ENCODE measurements around the gene CHMP1A.

CHMP1A gene

GRCh38 chr16:89612415-89613166 lies 44.9 kb downstream of the CHMP1A start:
- no CpG with 5 or more reads among the region's 20 CpGs for WGBS (ENCODE audit: extremely low coverage, insufficient coverage, low lambda C conversion rate)
- H3K4me3 ChIP-seq (ENCODE audit: low read length): no peak overlapping the region
- DNase-seq: no peak

GRCh38 chr16:89610108-89610453 lies 47.4 kb downstream of the CHMP1A start:
- Histone ChIP-seq H3K4me2 (ENCODE audit: low read length) (no peak overlapping the region), H3K79me1 (ENCODE audit: low read length) (no peaks in the 10 kb centered on the region), H4K5ac (ENCODE audit: low read length) (no peak overlapping the region), H3K79me2 (ENCODE audit: control insufficient read depth, insufficient read depth, low read length) (no peaks in the 10 kb centered on the region), H3K36me3 (ENCODE audit: control insufficient read depth, insufficient read depth, low read length) (no peaks in the 10 kb centered on the region), H3K18ac (ENCODE audit: low read length) (no peak overlapping the region), H2BK5ac (ENCODE audit: low read length) (no peak overlapping the region), H3K4me1 (ENCODE audit: control insufficient read depth, low read depth, low read length) (no peaks in the 10 kb centered on the region), H3K4me3 (ENCODE audit: low read length) (no peak overlapping the region), H3K27me3 (ENCODE audit: insufficient read depth, low read length, poor library complexity) (no peaks in the 10 kb centered on the region), H2AK5ac (ENCODE audit: low read length) (no peak overlapping the region), H3K56ac (ENCODE audit: low read length) (no peak overlapping the region), H3K4ac (ENCODE audit: low read depth, low read length) (no peak overlapping the region), H2BK120ac (ENCODE audit: low read depth, low read length) (no peak overlapping the region), H3K23ac (ENCODE audit: low read length) (no peak overlapping the region), H3K9ac (ENCODE audit: low read length) (no peak overlapping the region), H2BK15ac (replicated peaks; ENCODE audit: low read depth) (no peak overlapping the region), H4K8ac (ENCODE audit: low read depth, low read length) (no peak overlapping the region), H3K27ac (ENCODE audit: low read depth, low read length) (no peak overlapping the region)
- DNase-seq: no peak
- no CpG with 5 or more reads among the region's 1 CpG for WGBS (ENCODE audit: extremely low coverage, insufficient coverage, low lambda C conversion rate)

More at GRCh38 chr16:89612415-89613166, 44.9 kb downstream of the CHMP1A start:
- Histone ChIP-seq H3K27me3 (ENCODE audit: insufficient read depth, low read length, poor library complexity) (no peaks in the 10 kb centered on the region), H4K8ac (ENCODE audit: low read depth, low read length) (no peak overlapping the region), H2BK5ac (ENCODE audit: low read length) (no peak overlapping the region), H4K5ac (ENCODE audit: low read length) (no peak overlapping the region), H3K79me1 (ENCODE audit: low read length) (no peaks in the 10 kb centered on the region), H3K18ac (ENCODE audit: low read length) (no peak overlapping the region), H3K23ac (ENCODE audit: low read length) (no peak overlapping the region), H3K9ac (ENCODE audit: low read length) (no peak overlapping the region), H3K79me2 (ENCODE audit: control insufficient read depth, insufficient read depth, low read length) (no peaks in the 10 kb centered on the region), H3K4ac (ENCODE audit: low read depth, low read length) (no peak overlapping the region), H3K4me2 (ENCODE audit: low read length) (no peak overlapping the region), H3K56ac (ENCODE audit: low read length) (no peak overlapping the region), H3K4me1 (ENCODE audit: control insufficient read depth, low read depth, low read length) (no peaks in the 10 kb centered on the region), H2AK5ac (ENCODE audit: low read length) (no peak overlapping the region), H2BK120ac (ENCODE audit: low read depth, low read length) (no peak overlapping the region), H3K36me3 (ENCODE audit: control insufficient read depth, insufficient read depth, low read length) (no peaks in the 10 kb centered on the region), H2BK15ac (replicated peaks; ENCODE audit: low read depth) (no peak overlapping the region), H3K27ac (ENCODE audit: low read depth, low read length) (no peak overlapping the region)

DNA sequence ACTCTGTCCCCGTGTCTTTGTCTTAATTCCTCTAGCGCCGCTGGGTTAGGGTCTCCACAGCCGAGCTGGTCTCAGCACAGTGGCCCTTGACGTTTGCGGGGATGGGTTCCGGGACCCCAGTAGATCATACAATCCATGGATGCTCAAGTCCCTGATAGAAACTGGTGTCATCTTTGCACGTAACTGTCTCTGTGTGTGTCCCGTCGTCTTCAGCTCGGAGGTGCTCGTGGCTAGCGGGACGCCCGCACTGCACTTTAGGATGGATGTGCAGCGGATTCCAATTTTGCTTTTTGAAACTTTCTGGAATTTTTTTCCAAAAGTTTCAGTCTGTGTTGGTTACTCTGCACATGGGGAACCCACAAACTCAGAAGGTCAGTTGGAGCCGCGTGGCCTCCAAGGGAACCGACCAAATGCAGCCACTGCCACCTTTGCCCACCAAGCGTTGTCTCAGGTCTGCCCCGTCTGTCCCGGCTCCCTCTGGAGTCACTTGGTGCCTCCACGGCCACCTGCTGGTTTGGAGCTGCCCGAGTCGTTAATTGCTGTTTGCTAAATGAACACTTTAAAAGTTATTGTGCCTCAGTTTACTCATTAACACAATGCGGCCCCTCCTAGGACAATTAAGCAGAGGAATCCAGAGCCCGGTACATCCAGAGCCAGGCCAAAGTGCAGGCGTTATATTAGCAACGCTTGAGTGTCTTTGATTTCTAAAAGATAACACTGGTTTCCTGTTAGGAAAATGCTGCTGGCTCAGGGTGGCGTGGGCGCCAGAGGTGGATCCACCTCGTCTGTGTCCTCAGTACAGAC lies 49.4 kb downstream of the CHMP1A start:
- H3K4me2 ChIP-seq (ENCODE audit: low read length): no peak overlapping the region
- no peak overlapping the region for H4K5ac ChIP-seq (ENCODE audit: low read length)
- no peaks in the 10 kb centered on the region for H3K4me1 ChIP-seq (ENCODE audit: control insufficient read depth, low read depth, low read length)
- H2BK120ac ChIP-seq (ENCODE audit: low read depth, low read length): no peak overlapping the region
- H3K18ac ChIP-seq (ENCODE audit: low read length): no peak overlapping the region
- no peak overlapping the region for H3K56ac ChIP-seq (ENCODE audit: low read length)
- no CpG with 5 or more reads among the region's 32 CpGs for WGBS (ENCODE audit: extremely low coverage, insufficient coverage, low lambda C conversion rate)
- H2BK5ac ChIP-seq (ENCODE audit: low read length): no peak overlapping the region
- DNase-seq: no peak
- H3K27ac ChIP-seq (ENCODE audit: low read depth, low read length): no peak overlapping the region
- H2BK15ac ChIP-seq (replicated peaks; ENCODE audit: low read depth): no peak overlapping the region
- H3K4me3 ChIP-seq (ENCODE audit: low read length): no peak overlapping the region
- H3K23ac ChIP-seq (ENCODE audit: low read length): no peak overlapping the region
- no peaks in the 10 kb centered on the region for H3K27me3 ChIP-seq (ENCODE audit: insufficient read depth, low read length, poor library complexity)
- H3K79me1 ChIP-seq (ENCODE audit: low read length): no peaks in the 10 kb centered on the region
- H3K4ac ChIP-seq (ENCODE audit: low read depth, low read length): no peak overlapping the region
- no peaks in the 10 kb centered on the region for H3K36me3 ChIP-seq (ENCODE audit: control insufficient read depth, insufficient read depth, low read length)
- no peak overlapping the region for H2AK5ac ChIP-seq (ENCODE audit: low read length)
- no peak overlapping the region for H4K8ac ChIP-seq (ENCODE audit: low read depth, low read length)
- no peaks in the 10 kb centered on the region for H3K79me2 ChIP-seq (ENCODE audit: control insufficient read depth, insufficient read depth, low read length)
- no peak overlapping the region for H3K9ac ChIP-seq (ENCODE audit: low read length)

DNA sequence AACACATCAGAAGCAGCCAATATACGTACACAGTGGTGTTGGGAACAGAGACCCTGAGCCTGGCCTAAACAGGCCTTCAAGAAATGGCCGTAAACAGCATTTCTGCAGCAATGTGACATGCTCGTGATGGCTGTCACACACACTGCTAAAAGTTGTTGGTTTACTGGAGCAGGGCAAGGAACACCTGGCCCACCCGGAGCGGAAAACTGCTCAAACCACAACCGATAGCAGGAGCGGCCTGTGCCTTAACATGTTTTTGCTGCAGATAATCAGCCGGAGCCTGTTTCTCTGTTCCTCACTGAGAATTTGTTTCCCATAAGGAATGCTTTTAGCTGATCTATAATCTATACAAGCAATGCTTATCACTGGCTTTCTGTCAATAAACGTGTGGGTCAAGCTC lies 50.1 kb downstream of the CHMP1A start:
- H3K79me2 ChIP-seq (ENCODE audit: control insufficient read depth, insufficient read depth, low read length): no peaks in the 10 kb centered on the region
- H3K18ac ChIP-seq (ENCODE audit: low read length): no peak overlapping the region
- H2AK5ac ChIP-seq (ENCODE audit: low read length): no peak overlapping the region
- no peak overlapping the region for H3K4me3 ChIP-seq (ENCODE audit: low read length)
- DNase-seq: no peak
- no peak overlapping the region for H2BK5ac ChIP-seq (ENCODE audit: low read length)
- H3K79me1 ChIP-seq (ENCODE audit: low read length): no peaks in the 10 kb centered on the region
- H4K8ac ChIP-seq (ENCODE audit: low read depth, low read length): no peak overlapping the region
- WGBS (ENCODE audit: extremely low coverage, insufficient coverage, low lambda C conversion rate): no CpG with 5 or more reads among the region's 9 CpGs
- no peaks in the 10 kb centered on the region for H3K27me3 ChIP-seq (ENCODE audit: insufficient read depth, low read length, poor library complexity)
- no peak overlapping the region for H3K27ac ChIP-seq (ENCODE audit: low read depth, low read length)
- H3K36me3 ChIP-seq (ENCODE audit: control insufficient read depth, insufficient read depth, low read length): no peaks in the 10 kb centered on the region
- no peak overlapping the region for H3K23ac ChIP-seq (ENCODE audit: low read length)
- H3K9ac ChIP-seq (ENCODE audit: low read length): no peak overlapping the region
- H2BK15ac ChIP-seq (replicated peaks; ENCODE audit: low read depth): no peak overlapping the region
- H4K5ac ChIP-seq (ENCODE audit: low read length): no peak overlapping the region
- H3K4ac ChIP-seq (ENCODE audit: low read depth, low read length): no peak overlapping the region
- no peak overlapping the region for H2BK120ac ChIP-seq (ENCODE audit: low read depth, low read length)
- no peak overlapping the region for H3K56ac ChIP-seq (ENCODE audit: low read length)
- H3K4me1 ChIP-seq (ENCODE audit: control insufficient read depth, low read depth, low read length): peaks cover 3% of the 10 kb centered on the region
- no peak overlapping the region for H3K4me2 ChIP-seq (ENCODE audit: low read length)

GRCh38 chr16:89606006-89606405 lies 51.5 kb downstream of the CHMP1A start:
- Histone ChIP-seq H3K27ac (ENCODE audit: low read depth, low read length) (no peak overlapping the region), H3K9ac (ENCODE audit: low read length) (no peak overlapping the region), H3K23ac (ENCODE audit: low read length) (no peak overlapping the region), H3K36me3 (ENCODE audit: control insufficient read depth, insufficient read depth, low read length) (no peaks in the 10 kb centered on the region), H3K18ac (ENCODE audit: low read length) (no peak overlapping the region), H4K5ac (ENCODE audit: low read length) (no peak overlapping the region), H3K4me3 (ENCODE audit: low read length) (no peak overlapping the region), H2BK120ac (ENCODE audit: low read depth, low read length) (no peak overlapping the region), H3K4ac (ENCODE audit: low read depth, low read length) (no peak overlapping the region), H2BK15ac (replicated peaks; ENCODE audit: low read depth) (no peak overlapping the region), H3K79me2 (ENCODE audit: control insufficient read depth, insufficient read depth, low read length) (no peaks in the 10 kb centered on the region), H2AK5ac (ENCODE audit: low read length) (no peak overlapping the region), H2BK5ac (ENCODE audit: low read length) (no peak overlapping the region), H4K8ac (ENCODE audit: low read depth, low read length) (no peak overlapping the region), H3K4me2 (ENCODE audit: low read length) (no peak overlapping the region), H3K79me1 (ENCODE audit: low read length) (no peaks in the 10 kb centered on the region), H3K56ac (ENCODE audit: low read length) (no peak overlapping the region), H3K27me3 (ENCODE audit: insufficient read depth, low read length, poor library complexity) (no peaks in the 10 kb centered on the region), H3K4me1 (ENCODE audit: control insufficient read depth, low read depth, low read length) (peaks cover 3% of the 10 kb centered on the region)
- DNase-seq: no peak
- WGBS (ENCODE audit: extremely low coverage, insufficient coverage, low lambda C conversion rate): no CpG with 5 or more reads among the region's 9 CpGs

Measured in mesendoderm (in vitro differentiated cells).